Measurements from ENCODE around the gene ZHX3.

- TF ChIP-seq CTCF (IDR thresholded peaks at IDR 0.05 in 2 of 3, conservative IDR thresholded peaks at IDR 0.05 in 1 of 3; ENCODE audit: insufficient read depth in 2 of 3, low read depth in 1 of 3, low read length in 3 of 3) (no peak), ETV6 (IDR thresholded peaks at IDR 0.05; ENCODE audit: borderline replicate concordance in 1 of 2, low read depth in 2 of 2, low read length in 1 of 2) (no peak), ETV6 (CRISPR knock-in tag; IDR thresholded peaks at IDR 0.05; ENCODE audit: borderline replicate concordance) (no peak), EZH2 (IDR thresholded peaks at IDR 0.05; ENCODE audit: borderline replicate concordance, low read depth, low read length) (no peak), GTF2F1 (IDR thresholded peaks at IDR 0.05; ENCODE audit: low read depth, low read length) (no peak), ATF3 (IDR thresholded peaks at IDR 0.05) (no peak), ATF3 (CRISPR knock-in tag; conservative IDR thresholded peaks at IDR 0.05) (no peak), SRSF1 (IDR thresholded peaks at IDR 0.05; ENCODE audit: low read depth, low read length) (no peak), ZBTB12 (CRISPR knock-in tag; IDR thresholded peaks at IDR 0.05) (no peak), PREB (CRISPR knock-in tag; IDR thresholded peaks at IDR 0.05) (no peak)
These were observed 30.2 kb downstream of the ZHX3 start for GRCh38 chr20:41287327-41287726.
